Measurements from ENCODE around the gene MOG.

GRCh38 chr6:29627755-29628418 lies 29.0 kb upstream of the MOG start:
- TF ChIP-seq, protein P1, sequence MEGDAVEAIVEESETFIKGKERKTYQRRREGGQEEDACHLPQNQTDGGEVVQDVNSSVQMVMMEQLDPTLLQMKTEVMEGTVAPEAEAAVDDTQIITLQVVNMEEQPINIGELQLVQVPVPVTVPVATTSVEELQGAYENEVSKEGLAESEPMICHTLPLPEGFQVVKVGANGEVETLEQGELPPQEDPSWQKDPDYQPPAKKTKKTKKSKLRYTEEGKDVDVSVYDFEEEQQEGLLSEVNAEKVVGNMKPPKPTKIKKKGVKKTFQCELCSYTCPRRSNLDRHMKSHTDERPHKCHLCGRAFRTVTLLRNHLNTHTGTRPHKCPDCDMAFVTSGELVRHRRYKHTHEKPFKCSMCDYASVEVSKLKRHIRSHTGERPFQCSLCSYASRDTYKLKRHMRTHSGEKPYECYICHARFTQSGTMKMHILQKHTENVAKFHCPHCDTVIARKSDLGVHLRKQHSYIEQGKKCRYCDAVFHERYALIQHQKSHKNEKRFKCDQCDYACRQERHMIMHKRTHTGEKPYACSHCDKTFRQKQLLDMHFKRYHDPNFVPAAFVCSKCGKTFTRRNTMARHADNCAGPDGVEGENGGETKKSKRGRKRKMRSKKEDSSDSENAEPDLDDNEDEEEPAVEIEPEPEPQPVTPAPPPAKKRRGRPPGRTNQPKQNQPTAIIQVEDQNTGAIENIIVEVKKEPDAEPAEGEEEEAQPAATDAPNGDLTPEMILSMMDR (IDR thresholded peaks at IDR 0.05), result no peak
- no peak for TF ChIP-seq EZH2phosphoT487 (IDR thresholded peaks at IDR 0.05; ENCODE audit: borderline replicate concordance, low read depth)
- no peak for TF ChIP-seq EP300 (IDR thresholded peaks at IDR 0.05; ENCODE audit: borderline replicate concordance in 1 of 2, low read depth in 1 of 2, low read length in 1 of 2)
- no peak for TF ChIP-seq ELF1 (IDR thresholded peaks at IDR 0.05)
- TF ChIP-seq YY1 (IDR thresholded peaks at IDR 0.05; ENCODE audit: low read depth), result no peak
- no peak for TF ChIP-seq RCOR1 (IDR thresholded peaks at IDR 0.05; ENCODE audit: low read length)
- peak; percentile 44; the same call in 1 of the 2 replicates for TF ChIP-seq POLR2AphosphoS5 (IDR thresholded peaks at IDR 0.05; ENCODE audit: low read depth, low read length)
- TF ChIP-seq SIN3A (IDR thresholded peaks at IDR 0.05; ENCODE audit: borderline replicate concordance, low read depth, low read length), result no peak
- TF ChIP-seq FOSL2 (IDR thresholded peaks at IDR 0.05; ENCODE audit: borderline replicate concordance, low read depth), result no peak
- TF ChIP-seq FOXM1 (IDR thresholded peaks at IDR 0.05; ENCODE audit: low read depth), result no peak
- TF ChIP-seq RAD21 (IDR thresholded peaks at IDR 0.05; ENCODE audit: low read length), result no peak
- TF ChIP-seq TAF1 (IDR thresholded peaks at IDR 0.05; ENCODE audit: borderline replicate concordance, low read depth, low read length), result 0 out of 2 replicates have a peak, but pooled peaks have one; percentile 14

All from SK-N-SH (cell line).